Right lobe of liver (tissue), 6 donors: Measurements from ENCODE around the gene TNS4. TPM values are rescaled to one million over a fixed set of nuclear protein-coding genes. Genes with fewer than 3 reads are reported as not detected.

Experiments
- ATAC-seq, 4 donors: fragments of 200-7000 bp; cut with Tn5 transposase; one replicate each; pipeline ENCODE4 v1.9.1; 2020; ENCODE audit warnings: mild to moderate bottlenecking in 4 of 4, moderate library complexity in 4 of 4
- DNase-seq, 3 donors: peaks; one replicate each; pipeline ENCODE4 v3.0.0-alpha.2; 2020
- H3K27ac ChIP-seq, 3 donors: fragments of 200-600 bp; one replicate each; pipeline ENCODE4 v1.8.0; 2022
- H3K27me3 ChIP-seq, 2 donors: fragments of 200-600 bp; one replicate each; pipeline ENCODE4 v1.8.0; 2022
- H3K36me3 ChIP-seq, 4 donors: fragments of 200-600 bp; sonication (generic) in 1 of 4; one replicate each; pipeline versions ENCODE4 v1.5.1 to v1.8.0; 2017 to 2022; ENCODE audit warnings: control low read depth in 1 of 4
- H3K4me1 ChIP-seq, 4 donors: fragments of 200-600 bp; sonication (generic) in 1 of 4; one replicate each; pipeline versions ENCODE4 v1.5.1 to v1.8.0; 2017 to 2022; ENCODE audit warnings: control low read depth in 1 of 4
- H3K4me3 ChIP-seq, 3 donors: fragments of 200-600 bp; one replicate each; pipeline ENCODE4 v1.8.0; 2022
- H3K9me3 ChIP-seq, 4 donors: fragments of 200-600 bp; sonication (generic) in 1 of 4; one replicate each; pipeline versions ENCODE4 v1.5.1 to v1.8.0; 2017 to 2022; ENCODE audit warnings: control low read depth in 1 of 4
- POLR2A ChIP-seq: fragments of 450-650 bp; IDR thresholded peaks from one replicate; pipeline ENCODE4 v1.6.1; 2017; ENCODE audit warnings: antibody characterized with exemption, mild to moderate bottlenecking
- WGBS: methylation state at CpG from one replicate; pipeline ENCODE4 v1.1.6; 2018; ENCODE audit warnings: low coverage, low lambda C conversion rate; ENCODE audit not compliant: insufficient coverage; ENCODE audit errors: missing lambda C conversion rate; 5-methylcytosine and 5-hydroxymethylcytosine counted together
- intact Hi-C, 2 donors: fragments of 100-400 bp; cut with DNase I; formaldehyde crosslinking; loops; one replicate each; pipeline versions ENCODE4 v1.11.2 to v1.14.1; 2022
- total RNA-seq, 6 experiments: library from RNA; depleted of rRNA in 2 of 6; stranded (reverse); fragments of >200 nt in 2 of 6; fragmentation: NEBNext Ultra II Directional in 3 of 6; extraction: Animal tissue kit (Norgen Biotek cat#: 25700) in 3 of 6; gene quantifications; one replicate each; pipeline versions ENCODE4 v1.1.0 to v1.2.4, GENCODE V29; 2016 to 2023
- TF ChIP-seq, protein P1 (sequence below), 4 donors: fragments of 200-600 bp in 3 of 4; fragments of 450-650 bp in 1 of 4; IDR thresholded peaks; one replicate each; pipeline versions ENCODE4 v1.5.1 to v1.8.0; 2016 to 2022; ENCODE audit warnings: antibody characterized with exemption in 4 of 4, mild to moderate bottlenecking in 2 of 4
- donor health status: DM: no; HTN: yes; CAD: no.
- donor health status: DM: no; HTN: no; CAD: no.
- donor health status: DM: no; HTN: no; CAD: no.
- donor health status: DM: no; HTN: yes; CAD: no.
- donor health status: DM: no; HTN: yes; CAD: no.

TNS4 gene
- total RNA-seq, 6 experiments from 2014 or later: not detected

DNA sequence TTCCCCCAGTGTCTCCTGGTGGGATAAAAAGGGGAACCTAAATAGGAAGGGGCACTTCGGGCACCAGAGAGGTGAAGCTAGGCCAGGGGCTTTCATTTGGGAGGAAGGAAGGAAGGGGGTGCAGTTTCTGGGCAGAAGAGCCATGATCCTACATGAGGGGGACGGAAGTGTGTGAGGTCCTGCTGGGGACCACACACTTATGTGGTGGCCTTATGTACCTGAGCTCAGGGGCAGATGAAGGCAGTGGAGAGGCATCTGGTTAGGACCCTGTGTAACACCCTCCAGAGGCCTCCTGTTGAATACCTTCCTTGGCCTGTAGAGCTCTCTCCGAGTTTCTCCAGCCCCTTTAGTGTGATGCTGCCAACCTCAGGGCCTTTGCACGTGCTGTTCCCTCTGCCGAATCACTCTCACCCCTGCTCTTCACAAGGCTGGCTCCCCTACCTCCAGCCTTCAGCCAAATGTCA lies 37.0 kb downstream of the TNS4 start:
- Histone ChIP-seq H3K27ac (no peak overlapping the region), H3K27me3 (no peaks in the 10 kb centered on the region), H3K4me1 (peaks cover 0 to 39% (median 8%) of the 10 kb centered on the region in 4 donors), H3K4me3 (no peak overlapping the region), H3K9me3 (no peaks in the 10 kb centered on the region), H3K36me3 (no peaks in the 10 kb centered on the region)
- intact Hi-C loops: loop anchor here in 1 of 2 donors (10.0 kb wide), 1 partner anchor 70 kb away; no protein-coding TSS in a partner anchor
- DNase-seq (no peak), ATAC-seq (no peak)
- 59% methylated on average over 4 of the region's 5 CpGs for WGBS
- TF ChIP-seq, protein P1, sequence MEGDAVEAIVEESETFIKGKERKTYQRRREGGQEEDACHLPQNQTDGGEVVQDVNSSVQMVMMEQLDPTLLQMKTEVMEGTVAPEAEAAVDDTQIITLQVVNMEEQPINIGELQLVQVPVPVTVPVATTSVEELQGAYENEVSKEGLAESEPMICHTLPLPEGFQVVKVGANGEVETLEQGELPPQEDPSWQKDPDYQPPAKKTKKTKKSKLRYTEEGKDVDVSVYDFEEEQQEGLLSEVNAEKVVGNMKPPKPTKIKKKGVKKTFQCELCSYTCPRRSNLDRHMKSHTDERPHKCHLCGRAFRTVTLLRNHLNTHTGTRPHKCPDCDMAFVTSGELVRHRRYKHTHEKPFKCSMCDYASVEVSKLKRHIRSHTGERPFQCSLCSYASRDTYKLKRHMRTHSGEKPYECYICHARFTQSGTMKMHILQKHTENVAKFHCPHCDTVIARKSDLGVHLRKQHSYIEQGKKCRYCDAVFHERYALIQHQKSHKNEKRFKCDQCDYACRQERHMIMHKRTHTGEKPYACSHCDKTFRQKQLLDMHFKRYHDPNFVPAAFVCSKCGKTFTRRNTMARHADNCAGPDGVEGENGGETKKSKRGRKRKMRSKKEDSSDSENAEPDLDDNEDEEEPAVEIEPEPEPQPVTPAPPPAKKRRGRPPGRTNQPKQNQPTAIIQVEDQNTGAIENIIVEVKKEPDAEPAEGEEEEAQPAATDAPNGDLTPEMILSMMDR (IDR thresholded peaks at IDR 0.05): no peak
- no peak for TF ChIP-seq POLR2A

- Histone ChIP-seq H3K9me3 (no peaks in the 10 kb centered on the region), H3K4me1 (peaks cover 0 to 52% (median 10%) of the 10 kb centered on the region in 4 donors), H3K27ac (peak overlapping the region in 2 of 3 donors; percentile 31 to 49), H3K36me3 (no peaks in the 10 kb centered on the region), H3K27me3 (no peaks in the 10 kb centered on the region), H3K4me3 (no peak overlapping the region)
- ATAC-seq (peak; percentile 22 to 50 (median 34)), DNase-seq (peak in 2 of 3 donors; percentile 76 to 79)
- TF ChIP-seq, protein P1 (IDR thresholded peaks at IDR 0.05): no peak
- TF ChIP-seq POLR2A: peak; percentile 37
- intact Hi-C loops: loop anchor here in 1 of 2 donors (10.0 kb wide), 1 partner anchor 72 kb away; no protein-coding TSS in a partner anchor
- WGBS: 30% methylated on average over 10 of the region's 11 CpGs
Measured at GRCh38 chr17:40463122-40463550, 38.3 kb downstream of the TNS4 start.

DNA sequence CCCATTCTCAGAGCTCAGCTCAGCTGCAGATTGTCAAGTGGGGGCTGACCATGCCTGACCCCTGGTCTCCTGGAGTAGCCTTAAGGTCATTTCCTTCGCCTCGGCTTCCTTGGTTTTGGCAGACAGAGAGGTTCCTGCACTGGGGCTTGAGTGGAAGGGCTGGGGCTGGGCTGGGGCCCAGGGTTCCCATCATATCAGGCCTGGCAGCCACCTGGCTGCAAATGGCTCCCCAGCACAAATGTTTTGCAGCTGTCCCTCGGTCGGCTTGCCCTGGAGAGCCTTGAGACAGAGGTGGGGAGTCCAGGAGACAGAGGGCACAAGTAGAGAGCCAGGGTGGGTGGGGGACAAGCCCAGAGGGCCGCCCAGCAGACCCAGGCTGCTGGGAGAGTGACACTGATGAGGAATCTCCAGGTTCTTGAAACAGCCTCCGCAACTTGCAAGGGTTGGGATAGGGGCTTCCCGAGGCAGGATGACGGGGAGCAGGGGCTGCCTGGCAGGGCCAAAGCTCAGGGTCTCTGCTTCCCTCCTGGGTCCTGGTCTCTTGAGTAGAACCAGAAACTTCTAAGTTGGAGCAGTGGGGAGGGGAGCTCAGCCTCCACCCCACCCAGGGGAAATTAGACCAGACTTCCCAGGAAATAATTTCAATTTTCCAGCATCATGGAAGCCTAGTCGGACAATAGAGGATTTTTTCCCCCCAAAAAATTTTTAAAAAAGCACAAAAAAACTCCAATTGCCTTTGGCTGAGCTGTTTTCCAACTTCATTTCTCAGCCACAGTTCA lies 38.9 kb downstream of the TNS4 start:
- no peak overlapping the region for H3K4me3 ChIP-seq
- peaks cover 0 to 5% (median 3%) of the 10 kb centered on the region in 4 donors for H3K36me3 ChIP-seq
- ATAC-seq (peak; percentile 2 to 9 (median 4)), DNase-seq (no peak)
- 25% methylated on average over 6 of the region's 9 CpGs for WGBS
- H3K4me1 ChIP-seq: peaks cover 0 to 57% (median 13%) of the 10 kb centered on the region in 4 donors
- TF ChIP-seq, protein P1 (IDR thresholded peaks at IDR 0.05): no peak
- H3K27me3 ChIP-seq: no peaks in the 10 kb centered on the region
- intact Hi-C loops: loop anchor here in 1 of 2 donors (10.0 kb wide), 1 partner anchor 72 kb away; no protein-coding TSS in a partner anchor
- peak overlapping the region; percentile 22 to 49 (median 31) for H3K27ac ChIP-seq
- H3K9me3 ChIP-seq: no peaks in the 10 kb centered on the region

DNA sequence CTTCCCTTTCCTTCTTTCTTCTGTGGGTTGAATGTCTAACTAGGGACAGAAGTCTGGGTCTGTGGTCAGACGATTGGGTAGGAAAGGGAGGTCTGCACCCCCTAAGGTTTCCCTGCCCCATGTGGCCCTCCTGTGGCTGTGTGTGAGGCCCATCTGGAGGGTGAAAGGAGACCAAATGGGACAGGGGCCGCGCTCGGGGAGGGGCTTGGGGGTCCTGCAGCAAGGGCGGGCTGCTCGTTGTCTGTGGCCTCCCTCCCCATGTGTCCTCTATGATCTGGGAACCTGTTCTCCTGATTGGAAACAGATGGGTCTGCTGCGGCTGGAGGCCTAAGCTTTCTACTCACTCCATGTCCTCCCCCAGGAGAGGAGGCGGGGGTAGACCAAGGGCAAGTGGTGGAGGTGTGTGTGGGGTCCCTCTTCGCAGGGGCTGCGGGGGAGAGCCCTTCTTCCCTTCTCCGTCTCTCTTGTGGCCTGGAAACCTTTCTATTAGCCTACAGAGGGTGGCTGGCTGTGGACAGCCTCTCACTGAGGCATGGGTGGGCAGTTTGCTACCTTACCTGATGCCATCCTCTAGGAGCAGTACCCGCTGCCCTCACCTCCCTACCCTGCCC lies 39.6 kb downstream of the TNS4 start:
- no peaks in the 10 kb centered on the region for H3K9me3 ChIP-seq
- intact Hi-C loops: loop anchor here in 1 of 2 donors (10.0 kb wide), 1 partner anchor 73 kb away; no protein-coding TSS in a partner anchor
- H3K4me1 ChIP-seq: peaks cover 0 to 64% (median 16%) of the 10 kb centered on the region in 4 donors
- ATAC-seq (peak; percentile 0 to 7 (median 2)), DNase-seq (no peak)
- H3K27me3 ChIP-seq: no peaks in the 10 kb centered on the region
- peak overlapping the region; percentile 22 to 49 (median 26) for H3K27ac ChIP-seq
- H3K36me3 ChIP-seq: peaks cover 0 to 12% (median 7%) of the 10 kb centered on the region in 4 donors
- no peak overlapping the region for H3K4me3 ChIP-seq
- peak; percentile 37 for TF ChIP-seq POLR2A
- TF ChIP-seq, protein P1 (IDR thresholded peaks at IDR 0.05): no peak
- WGBS: 43% methylated on average over 4 of the region's 12 CpGs
